GM21825 (cell line): ENCODE results near the gene TMEM18.
"Not testable (repeated sequence)": the region's sequence is repeated elsewhere in the genome, so short reads cannot be mapped to it uniquely, and the experiment has no call there.

Experiments
- ATAC-seq: cut with Tn5 transposase; IDR thresholded peaks from one replicate; pipeline ENCODE4 v1.9.1; 2021; ENCODE audit warnings: mild to moderate bottlenecking, moderate library complexity; ENCODE audit not compliant: unreplicated experiment

The TMEM18 gene

GRCh38 chr2:694174-694573 lies 17.0 kb upstream of the TMEM18 start:
- no peak for ATAC-seq

- no peak for ATAC-seq
These were observed 16.4 kb upstream of the TMEM18 start for GRCh38 chr2:693606-694005.

DNA sequence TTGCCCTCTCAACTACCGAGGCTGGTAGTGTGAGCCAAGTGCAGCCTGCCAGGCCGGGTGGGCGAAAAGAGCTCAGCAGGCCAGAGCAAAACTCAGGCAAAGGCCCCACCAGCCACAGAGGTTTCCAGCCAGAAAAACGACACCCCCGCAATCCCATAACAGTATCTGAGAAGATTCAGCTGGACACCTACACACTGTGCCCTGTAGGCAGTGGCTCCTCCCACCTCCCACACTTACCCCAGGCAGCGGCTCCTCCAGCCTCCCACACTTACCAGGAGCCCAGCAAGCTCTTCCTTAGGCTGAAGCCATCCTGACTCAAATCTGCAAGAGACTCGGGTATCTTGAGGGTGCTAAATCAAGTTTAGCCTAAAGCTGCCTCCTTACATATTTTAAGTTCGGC lies 15.6 kb upstream of the TMEM18 start:
- no peak for ATAC-seq

GRCh38 chr2:691821-692761 lies 14.9 kb upstream of the TMEM18 start:
- no peak for ATAC-seq

GRCh38 chr2:690799-691198 lies 13.6 kb upstream of the TMEM18 start:
- ATAC-seq, result no peak

GRCh38 chr2:689877-690510 lies 12.8 kb upstream of the TMEM18 start:
- ATAC-seq, result no peak

GRCh38 chr2:689237-689636 lies 12.0 kb upstream of the TMEM18 start:
- no peak for ATAC-seq

- ATAC-seq, result no peak
These were observed 11.4 kb upstream of the TMEM18 start for GRCh38 chr2:688504-689076.

DNA sequence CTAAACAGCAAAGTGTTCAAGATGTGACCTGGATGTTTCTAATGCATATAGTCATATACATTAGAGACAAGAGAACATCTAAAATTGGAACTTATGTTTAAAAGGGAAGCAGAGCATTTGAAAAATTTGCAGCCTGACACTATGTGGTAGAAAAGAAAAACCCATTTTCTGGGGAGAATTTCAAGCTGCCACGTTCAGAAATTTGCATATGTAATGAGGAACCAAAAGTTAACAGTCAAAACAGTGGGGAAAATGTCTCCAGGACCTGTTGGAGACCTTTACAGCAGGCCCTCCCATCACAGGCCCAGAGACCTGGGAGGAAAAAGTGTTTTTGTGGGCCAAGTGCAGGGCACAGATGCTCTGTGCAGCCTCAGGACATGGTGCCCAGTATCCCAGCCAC lies 8.2 kb upstream of the TMEM18 start:
- no peak for ATAC-seq

GRCh38 chr2:684913-685312 lies 7.7 kb upstream of the TMEM18 start:
- not testable (repeated sequence) for ATAC-seq

DNA sequence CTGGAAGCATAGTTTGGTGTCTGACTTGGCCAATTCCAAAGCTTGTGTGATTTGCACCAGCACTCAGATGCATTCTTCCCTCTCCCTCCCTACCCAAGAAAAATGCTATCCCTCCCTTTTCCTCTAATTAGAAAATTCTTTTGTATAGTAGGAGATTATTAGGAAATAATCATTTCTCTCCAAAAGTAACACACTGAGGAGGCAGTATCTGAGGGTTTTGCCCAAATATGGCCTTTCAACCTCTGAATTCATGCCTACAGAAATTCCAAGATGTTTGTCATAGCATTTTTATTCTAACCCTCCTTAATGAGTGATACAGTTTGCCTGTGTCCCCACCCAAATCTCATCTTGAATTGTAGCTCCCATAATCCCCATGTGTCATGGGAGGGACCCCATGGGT lies 5.0 kb upstream of the TMEM18 start:
- ATAC-seq, result no peak

- no peak for ATAC-seq
These were observed 4.1 kb upstream of the TMEM18 start for GRCh38 chr2:681312-681711.

GRCh38 chr2:680496-680895 lies 3.3 kb upstream of the TMEM18 start:
- ATAC-seq, result no peak

GRCh38 chr2:678964-679363 lies 1.8 kb upstream of the TMEM18 start:
- ATAC-seq, result no peak

- no peak for ATAC-seq
These were observed 849 bp upstream of the TMEM18 start for GRCh38 chr2:677959-678550.

DNA sequence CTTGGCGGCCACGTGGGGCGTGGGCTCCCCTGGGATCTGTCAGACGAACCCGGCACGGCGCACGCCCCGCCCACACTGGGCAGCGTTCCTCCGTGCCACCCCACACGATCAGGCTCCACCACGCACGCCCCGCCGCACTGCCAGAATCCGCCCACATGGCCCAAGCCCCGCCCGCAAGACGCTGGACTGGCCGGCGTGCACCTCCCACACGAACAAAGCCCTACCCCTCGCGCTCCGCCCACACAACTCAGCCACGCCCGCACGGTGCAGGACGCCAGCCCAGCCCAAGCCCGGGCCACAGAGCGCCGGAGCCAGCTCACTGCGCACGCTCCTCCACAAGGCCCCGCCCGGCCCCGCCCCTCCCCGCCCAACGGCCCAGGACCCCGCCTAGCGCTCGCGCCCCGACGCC lies 555 bp downstream of the TMEM18 start:
- ATAC-seq, result peak; percentile 84

- ATAC-seq, result peak; percentile 38
These were observed 1.1 kb downstream of the TMEM18 start for GRCh38 chr2:675982-676646.

- ATAC-seq, result no peak
These were observed 1.7 kb downstream of the TMEM18 start for GRCh38 chr2:675460-675859.

DNA sequence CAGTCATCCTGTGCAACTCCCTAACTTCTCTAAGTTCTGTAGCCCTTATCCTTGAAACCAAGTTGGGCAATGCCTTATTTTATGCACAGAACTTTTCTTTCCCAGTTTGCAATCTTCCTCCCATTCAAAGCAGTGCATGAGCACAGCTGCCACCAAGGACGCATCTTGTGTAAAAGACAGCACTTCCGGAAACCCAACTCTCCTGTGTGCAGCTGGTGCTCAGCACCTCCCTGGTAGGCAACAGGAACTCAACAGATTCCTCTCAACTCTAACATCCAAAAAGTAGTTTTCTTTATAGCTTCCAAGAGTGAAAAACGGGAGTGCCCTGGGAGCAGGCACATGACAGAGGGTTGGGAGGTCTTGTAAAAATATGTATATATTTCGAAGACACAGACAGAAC lies 2.2 kb downstream of the TMEM18 start:
- ATAC-seq, result no peak

DNA sequence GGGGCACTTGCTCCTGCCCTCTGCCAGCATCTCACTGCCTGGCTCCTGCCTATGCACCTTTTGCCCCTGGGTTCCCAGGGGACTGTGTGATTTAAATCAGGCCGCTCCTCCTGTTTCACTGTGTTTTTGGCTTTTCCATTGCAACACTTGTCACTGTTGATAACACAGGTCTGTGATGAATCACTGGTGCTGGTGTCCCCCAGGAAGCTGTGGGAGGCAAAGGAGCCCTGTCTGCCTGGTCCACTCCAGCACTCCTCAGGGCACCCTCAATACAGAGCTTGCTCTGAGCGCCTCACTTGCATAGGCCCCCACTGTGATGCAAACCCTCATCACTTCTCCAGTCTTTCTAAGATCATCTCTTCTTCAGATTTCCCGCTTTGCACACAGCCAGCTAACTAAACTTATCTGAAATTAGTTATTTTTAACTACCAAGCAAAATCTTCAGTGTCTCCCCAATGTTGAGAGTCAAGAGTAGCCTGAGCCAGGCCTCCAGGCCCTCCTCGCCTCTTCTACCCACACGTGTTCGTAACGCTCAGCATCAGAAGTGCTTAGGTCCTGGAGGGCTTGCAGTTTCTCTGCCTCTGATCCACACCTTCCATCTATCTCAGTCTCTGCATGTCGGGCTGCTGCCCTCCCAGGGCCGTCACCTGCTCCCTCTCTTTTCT lies 2.8 kb downstream of the TMEM18 start:
- no peak for ATAC-seq
